ENCODE data around the gene NAALADL2.

- TF ChIP-seq POLR2A (IDR thresholded peaks at IDR 0.05) (no peak), CTCF (IDR thresholded peaks at IDR 0.05) (no peak)
These were observed 803.7 kb downstream of the NAALADL2 start for GRCh38 chr3:175662815-175663214.

Data from body of pancreas (tissue), 4 donors.